LoVo (cell line): Measurements from ENCODE around the gene SAGE1.
"Not testable (repeated sequence)": the region's sequence is repeated elsewhere in the genome, so short reads cannot be mapped to it uniquely, and the experiment has no call there.

Experiments
- DNase-seq: peaks from one replicate; pipeline ENCODE4 v3.0.0-alpha.2; 2016; ENCODE audit warnings: low spot score

SAGE1 gene

GRCh38 chrX:135893294-135893817, at the start of gene SAGE1, which contains the start of gene CT45A10:
Gene SAGE1, plus strand, starts transcription at chrX:135893716. Its CDS starts 2,527 bp downstream, at chrX:135896243.
Gene CT45A10, minus strand, starts transcription at chrX:135893444. Its CDS starts 8,100 bp downstream, at chrX:135885344.
- DNase-seq, result no peak

GRCh38 chrX:135854438-135854837, 39.1 kb upstream of the SAGE1 start, which contains the start of gene CT45A8:
Gene CT45A8, minus strand, starts transcription at chrX:135854538. Its CDS starts 3,755 bp downstream, at chrX:135850783.
- not testable (repeated sequence) for DNase-seq

- not testable (repeated sequence) for DNase-seq
Observed at GRCh38 chrX:135871712-135872111, 21.8 kb upstream of the SAGE1 start, which contains the start of gene CT45A9. Gene CT45A9, minus strand, starts transcription at chrX:135871812. Its CDS starts 3,751 bp downstream, at chrX:135868061.

DNA sequence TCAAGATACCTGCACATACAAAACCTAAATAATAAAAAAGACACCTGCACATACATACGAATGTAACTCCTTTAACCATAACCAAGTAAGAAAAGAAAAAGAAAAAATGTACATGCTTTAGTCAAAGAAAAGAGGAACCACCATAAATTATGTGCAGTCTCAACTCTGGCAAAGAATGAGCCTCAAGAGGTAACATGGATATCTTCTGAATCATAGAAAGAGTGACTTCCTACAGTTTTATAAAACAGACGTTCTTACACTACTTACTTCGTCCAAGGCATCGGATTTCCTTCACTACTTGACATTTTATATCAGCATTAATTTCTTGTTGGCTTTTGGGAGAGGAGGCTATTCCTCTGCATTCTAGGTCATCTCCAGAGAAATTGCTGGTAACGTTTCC, 10.8 kb upstream of the SAGE1 start:
- not testable (repeated sequence) for DNase-seq

- not testable (repeated sequence) for DNase-seq
Observed at GRCh38 chrX:135888230-135888629, 5.3 kb upstream of the SAGE1 start.

- DNase-seq, result not testable (repeated sequence)
Observed at GRCh38 chrX:135888976-135889375, 4.5 kb upstream of the SAGE1 start.

GRCh38 chrX:135890087-135890585, 3.4 kb upstream of the SAGE1 start:
- no peak for DNase-seq

- DNase-seq, result no peak
Observed at GRCh38 chrX:135892781-135893180, 735 bp upstream of the SAGE1 start.

- no peak for DNase-seq
Observed at GRCh38 chrX:135910251-135910650, 16.7 kb downstream of the SAGE1 start.

DNA sequence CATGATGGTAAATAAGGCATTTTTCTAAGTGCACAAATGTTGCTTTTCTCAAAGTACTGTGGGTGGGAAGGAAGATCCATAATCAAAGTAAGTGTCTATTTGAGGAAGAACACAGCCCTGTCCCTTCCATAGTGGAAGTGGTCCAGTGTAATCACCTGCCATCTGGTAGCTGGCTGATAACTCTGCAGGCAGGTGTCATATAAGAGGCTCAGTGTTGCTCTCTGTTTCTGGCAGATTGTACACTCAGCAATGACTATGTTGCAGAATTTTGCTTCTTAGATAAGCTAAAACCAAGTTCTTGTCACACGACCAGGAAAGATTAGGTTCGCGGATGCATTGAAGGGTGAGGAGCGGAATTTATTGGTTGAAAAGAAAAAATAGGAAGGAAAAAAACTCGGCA, 20.9 kb downstream of the SAGE1 start:
- no peak for DNase-seq

DNA sequence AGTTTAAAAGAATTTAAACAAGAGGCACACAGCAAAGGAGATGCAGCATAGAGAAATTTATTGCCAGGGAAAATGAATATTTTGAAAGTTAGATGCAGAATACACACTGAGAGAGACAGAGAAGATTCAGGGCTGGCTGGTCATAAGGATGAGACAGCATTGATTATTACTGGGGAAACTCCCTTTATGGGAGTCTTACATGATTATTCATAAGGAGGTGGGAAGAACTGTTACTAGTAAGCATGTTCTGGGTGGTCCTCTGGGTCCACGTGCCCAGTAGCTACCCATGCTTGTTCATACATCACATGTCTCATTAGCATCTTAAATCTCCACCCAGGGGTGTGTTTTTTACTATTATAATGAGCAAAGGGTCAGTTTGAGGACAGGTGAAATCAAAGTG, 27.0 kb downstream of the SAGE1 start:
- DNase-seq, result not testable (repeated sequence)

GRCh38 chrX:135923353-135923752, 29.8 kb downstream of the SAGE1 start:
- peak; percentile 1 for DNase-seq

DNA sequence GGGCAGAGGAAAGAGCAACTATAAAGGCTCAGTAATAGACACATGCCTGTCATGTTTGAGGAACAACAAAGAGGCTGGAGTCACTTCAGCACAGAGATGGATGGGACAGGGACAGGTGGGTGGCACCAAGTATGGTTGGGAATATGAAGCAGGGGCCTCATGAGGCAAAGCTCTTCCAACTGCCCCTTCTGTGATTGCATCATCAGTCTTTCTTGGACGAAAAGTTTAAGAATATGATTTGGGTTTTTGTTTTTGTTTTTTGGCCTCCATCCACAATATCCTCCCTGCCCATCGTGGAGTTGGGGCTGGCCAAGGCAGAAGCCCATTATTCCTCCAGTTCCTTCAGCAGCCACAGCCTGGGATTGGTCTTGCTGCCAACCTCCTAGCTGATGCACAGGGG, 34.4 kb downstream of the SAGE1 start:
- DNase-seq, result no peak

- DNase-seq, result peak; percentile 26
Observed at GRCh38 chrX:135931644-135932487, 38.4 kb downstream of the SAGE1 start.

DNA sequence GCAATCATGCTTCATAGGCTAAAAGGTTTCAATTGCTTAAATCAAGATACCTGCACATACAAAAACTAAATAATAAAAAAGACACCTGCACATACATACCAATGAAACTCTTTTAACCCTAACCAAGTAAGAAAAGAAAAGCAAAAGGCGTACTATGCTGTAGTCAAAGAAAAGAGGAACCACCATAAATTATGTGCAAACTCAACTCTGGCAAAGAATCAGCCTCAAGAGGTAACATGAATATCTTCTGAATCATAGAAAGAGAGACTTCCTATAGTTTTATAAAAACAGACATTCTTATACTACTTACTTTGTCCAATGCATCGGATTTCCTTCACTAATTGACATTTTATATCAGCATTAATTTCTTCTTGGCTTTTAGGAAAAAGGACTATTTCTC, 51.0 kb downstream of the SAGE1 start:
- DNase-seq, result no peak

DNA sequence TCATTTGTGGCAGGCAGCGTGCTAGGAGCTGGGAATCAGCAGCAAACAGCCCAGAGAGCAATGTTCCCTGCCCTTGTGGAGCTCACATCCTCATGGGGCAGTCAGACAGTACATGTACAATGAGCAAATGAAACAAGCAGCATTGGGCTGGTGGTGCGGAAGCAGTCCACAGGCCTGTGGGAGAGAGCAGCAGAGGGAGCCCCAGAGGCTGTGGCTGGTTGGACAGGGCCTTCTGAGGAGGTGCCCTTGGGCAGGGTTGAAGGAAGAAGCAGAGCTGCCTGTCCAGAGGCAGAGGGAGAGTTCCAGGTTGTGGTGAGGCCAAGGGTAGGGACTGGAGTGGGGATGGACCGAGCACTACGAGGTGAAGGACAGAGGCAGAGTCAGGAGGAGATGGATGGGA, 57.8 kb downstream of the SAGE1 start:
- no peak for DNase-seq
